HAP-1 (cell line): Measurements from ENCODE around the gene LDLRAP1.

Experiments used
- DNase-seq, 2 experiments: peaks; one replicate each; pipeline ENCODE4 v3.0.0-alpha.2; 2016 to 2020; ENCODE audit warnings: low spot score in 2 of 2
- H3K27me3 ChIP-seq: fragments of 250-450 bp; sonication (Bioruptor Pico); 2 replicates; pipeline ENCODE4 v1.5.1; 2020; ENCODE audit warnings: low read depth, mild to moderate bottlenecking, moderate library complexity
- H3K36me3 ChIP-seq: fragments of 250-450 bp; sonication (Bioruptor Pico); replicated peaks from 2 replicates; pipeline ENCODE4 v1.5.1; 2020; ENCODE audit warnings: mild to moderate bottlenecking
- H3K4me1 ChIP-seq: fragments of 250-450 bp; sonication (Bioruptor Pico); 2 replicates; pipeline ENCODE4 v1.5.1; 2020; ENCODE audit warnings: mild to moderate bottlenecking
- H3K4me3 ChIP-seq: fragments of 250-450 bp; sonication (Bioruptor Pico); 2 replicates; pipeline ENCODE4 v1.5.1; 2020; ENCODE audit warnings: mild to moderate bottlenecking, moderate library complexity
- H3K9me3 ChIP-seq: fragments of 250-450 bp; sonication (Bioruptor Pico); 2 replicates; pipeline ENCODE4 v1.5.1; 2020; ENCODE audit warnings: mild to moderate bottlenecking, moderate library complexity
- in situ Hi-C: fragments of 300-500 bp; cut with MboI; formaldehyde crosslinking; loops from 3 replicates; pipeline ENCODE4 v1.14.3; 2020; ENCODE audit warnings: low sequenced_read_pairs, inconsistent platforms, mixed read lengths

Gene LDLRAP1

GRCh38 chr1:25544243-25544764 lies 898 bp downstream of the LDLRAP1 start:
- in situ Hi-C loops, result no loop called here
- Histone ChIP-seq H3K4me3 (peak overlapping the region; percentile 73), H3K9me3 (no peaks in the 10 kb centered on the region), H3K27me3 (no peaks in the 10 kb centered on the region), H3K36me3 (no peaks in the 10 kb centered on the region), H3K4me1 (peaks cover 10% of the 10 kb centered on the region)
- no peak for DNase-seq

GRCh38 chr1:25544819-25545218 lies 1.4 kb downstream of the LDLRAP1 start:
- Histone ChIP-seq H3K9me3 (no peaks in the 10 kb centered on the region), H3K27me3 (no peaks in the 10 kb centered on the region), H3K4me3 (peak overlapping the region; percentile 73), H3K36me3 (no peaks in the 10 kb centered on the region), H3K4me1 (peaks cover 5% of the 10 kb centered on the region)
- in situ Hi-C loops, result no loop called here
- peak in 1 of 2 experiments; percentile 30 for DNase-seq

GRCh38 chr1:25545767-25546166 lies 2.4 kb downstream of the LDLRAP1 start:
- no peak for DNase-seq
- Histone ChIP-seq H3K27me3 (no peaks in the 10 kb centered on the region), H3K9me3 (no peaks in the 10 kb centered on the region), H3K4me1 (peaks cover 5% of the 10 kb centered on the region), H3K36me3 (no peaks in the 10 kb centered on the region), H3K4me3 (no peak overlapping the region)
- in situ Hi-C loops, result no loop called here

GRCh38 chr1:25546193-25546592 lies 2.8 kb downstream of the LDLRAP1 start:
- H3K4me3 ChIP-seq, result no peak overlapping the region
- in situ Hi-C loops, result no loop called here

GRCh38 chr1:25548601-25549000 lies 5.2 kb downstream of the LDLRAP1 start:
- no peak for DNase-seq
- no peaks in the 10 kb centered on the region for H3K9me3 ChIP-seq
- H3K36me3 ChIP-seq, result no peaks in the 10 kb centered on the region
- H3K4me3 ChIP-seq, result no peak overlapping the region
- in situ Hi-C loops, result no loop called here
- no peaks in the 10 kb centered on the region for H3K27me3 ChIP-seq
- peaks cover 5% of the 10 kb centered on the region for H3K4me1 ChIP-seq

More at GRCh38 chr1:25546193-25546592, 2.8 kb downstream of the LDLRAP1 start:
- H3K27me3 ChIP-seq, result no peaks in the 10 kb centered on the region
- H3K9me3 ChIP-seq, result no peaks in the 10 kb centered on the region
- no peak for DNase-seq
- no peaks in the 10 kb centered on the region for H3K36me3 ChIP-seq
- peaks cover 5% of the 10 kb centered on the region for H3K4me1 ChIP-seq

GRCh38 chr1:25549273-25550154 lies 6.1 kb downstream of the LDLRAP1 start:
- Histone ChIP-seq H3K36me3 (no peaks in the 10 kb centered on the region), H3K4me3 (no peak overlapping the region), H3K9me3 (no peaks in the 10 kb centered on the region), H3K27me3 (no peaks in the 10 kb centered on the region), H3K4me1 (peaks cover 4% of the 10 kb centered on the region)
- in situ Hi-C loops, result no loop called here
- DNase-seq, result no peak

GRCh38 chr1:25550155-25550506 lies 6.7 kb downstream of the LDLRAP1 start:
- in situ Hi-C loops, result no loop called here
- no peaks in the 10 kb centered on the region for H3K27me3 ChIP-seq
- no peak for DNase-seq
- H3K9me3 ChIP-seq, result no peaks in the 10 kb centered on the region
- no peaks in the 10 kb centered on the region for H3K4me1 ChIP-seq
- no peak overlapping the region for H3K4me3 ChIP-seq
- H3K36me3 ChIP-seq, result no peaks in the 10 kb centered on the region

- no peaks in the 10 kb centered on the region for H3K4me1 ChIP-seq
Observed at GRCh38 chr1:25550683-25551310, 7.4 kb downstream of the LDLRAP1 start.

GRCh38 chr1:25553749-25554429 lies 10.5 kb downstream of the LDLRAP1 start:
- Histone ChIP-seq H3K4me3 (no peak overlapping the region), H3K27me3 (no peaks in the 10 kb centered on the region), H3K36me3 (no peaks in the 10 kb centered on the region; the same call in 1 of the 2 replicates), H3K4me1 (no peaks in the 10 kb centered on the region), H3K9me3 (no peaks in the 10 kb centered on the region)
- DNase-seq, result no peak
- in situ Hi-C loops, result no loop called here

More at GRCh38 chr1:25550683-25551310, 7.4 kb downstream of the LDLRAP1 start:
- H3K9me3 ChIP-seq, result no peaks in the 10 kb centered on the region
- no peaks in the 10 kb centered on the region for H3K36me3 ChIP-seq
- H3K27me3 ChIP-seq, result no peaks in the 10 kb centered on the region
- no peak overlapping the region for H3K4me3 ChIP-seq
- in situ Hi-C loops, result no loop called here
- no peak for DNase-seq

- DNase-seq, result no peak
- Histone ChIP-seq H3K9me3 (no peaks in the 10 kb centered on the region), H3K27me3 (no peaks in the 10 kb centered on the region), H3K4me1 (no peaks in the 10 kb centered on the region), H3K4me3 (no peak overlapping the region), H3K36me3 (no peaks in the 10 kb centered on the region; the same call in 1 of the 2 replicates)
- in situ Hi-C loops, result no loop called here
Observed at GRCh38 chr1:25554430-25554780, 11.0 kb downstream of the LDLRAP1 start.

GRCh38 chr1:25554886-25555752 lies 11.7 kb downstream of the LDLRAP1 start:
- no peaks in the 10 kb centered on the region for H3K27me3 ChIP-seq
- no peaks in the 10 kb centered on the region for H3K4me1 ChIP-seq
- H3K9me3 ChIP-seq, result no peaks in the 10 kb centered on the region
- H3K4me3 ChIP-seq, result no peak overlapping the region
- H3K36me3 ChIP-seq, result no peaks in the 10 kb centered on the region; the same call in 1 of the 2 replicates
- in situ Hi-C loops, result no loop called here
- no peak for DNase-seq

GRCh38 chr1:25555753-25556092 lies 12.3 kb downstream of the LDLRAP1 start:
- DNase-seq, result no peak
- in situ Hi-C loops, result no loop called here

GRCh38 chr1:25556132-25556670 lies 12.8 kb downstream of the LDLRAP1 start:
- DNase-seq, result no peak
- Histone ChIP-seq H3K9me3 (no peaks in the 10 kb centered on the region), H3K4me3 (no peak overlapping the region), H3K36me3 (no peaks in the 10 kb centered on the region; the same call in 1 of the 2 replicates), H3K27me3 (no peaks in the 10 kb centered on the region), H3K4me1 (no peaks in the 10 kb centered on the region)
- in situ Hi-C loops, result no loop called here

More at GRCh38 chr1:25555753-25556092, 12.3 kb downstream of the LDLRAP1 start:
- H3K9me3 ChIP-seq, result no peaks in the 10 kb centered on the region
- no peak overlapping the region for H3K4me3 ChIP-seq
- no peaks in the 10 kb centered on the region; the same call in 1 of the 2 replicates for H3K36me3 ChIP-seq
- H3K4me1 ChIP-seq, result no peaks in the 10 kb centered on the region
- no peaks in the 10 kb centered on the region for H3K27me3 ChIP-seq
